ENCODE data around the gene COL13A1.

COL13A1 gene

GRCh38 chr10:69801434-69802315 is at the start of gene COL13A1:
TSS of gene COL13A1 (plus strand) at chr10:69801906. CDS start at chr10:69802424, 518 bp downstream.
- Mint-ChIP-seq H3K9me3 (peaks cover 2% of the 10 kb centered on the region), H3K27me3 (ENCODE audit: low read depth) (peaks cover 58% of the 10 kb centered on the region), H3K27ac (no peak within 1 kb of the TSS), H3K4me3 (no peak within 1 kb of the TSS), H3K36me3 (ENCODE audit: low read depth) (no peaks in the 10 kb centered on the region), H3K4me1 (ENCODE audit: low read depth) (peaks cover 4% of the 10 kb centered on the region)

GRCh38 chr10:69752479-69752878 is 49.2 kb upstream of the COL13A1 start:
- no peak overlapping the region for H3K4me3 Mint-ChIP-seq
- H3K27me3 Mint-ChIP-seq (ENCODE audit: low read depth) = peaks cover 33% of the 10 kb centered on the region
- H3K27ac Mint-ChIP-seq = no peak overlapping the region
- H3K4me1 Mint-ChIP-seq (ENCODE audit: low read depth) = peaks cover 1% of the 10 kb centered on the region
- H3K9me3 Mint-ChIP-seq = no peaks in the 10 kb centered on the region
- H3K36me3 Mint-ChIP-seq (ENCODE audit: low read depth) = no peaks in the 10 kb centered on the region

- H3K27ac Mint-ChIP-seq = no peak overlapping the region
- H3K9me3 Mint-ChIP-seq = no peaks in the 10 kb centered on the region
- no peaks in the 10 kb centered on the region for H3K36me3 Mint-ChIP-seq (ENCODE audit: low read depth)
- H3K27me3 Mint-ChIP-seq (ENCODE audit: low read depth) = peaks cover 13% of the 10 kb centered on the region
- peaks cover under 1% of the 10 kb centered on the region for H3K4me1 Mint-ChIP-seq (ENCODE audit: low read depth)
- H3K4me3 Mint-ChIP-seq = no peak overlapping the region
These were observed 45.4 kb upstream of the COL13A1 start for GRCh38 chr10:69756279-69756678.

GRCh38 chr10:69757206-69757552 is 44.5 kb upstream of the COL13A1 start:
- no peaks in the 10 kb centered on the region for H3K4me1 Mint-ChIP-seq (ENCODE audit: low read depth)

GRCh38 chr10:69757553-69758309 is 44.0 kb upstream of the COL13A1 start:
- Mint-ChIP-seq H3K4me1 (ENCODE audit: low read depth) (no peaks in the 10 kb centered on the region), H3K27ac (no peak overlapping the region), H3K36me3 (ENCODE audit: low read depth) (no peaks in the 10 kb centered on the region), H3K27me3 (ENCODE audit: low read depth) (peaks cover 3% of the 10 kb centered on the region), H3K4me3 (no peak overlapping the region), H3K9me3 (no peaks in the 10 kb centered on the region)

More at GRCh38 chr10:69757206-69757552, 44.5 kb upstream of the COL13A1 start:
- no peak overlapping the region for H3K4me3 Mint-ChIP-seq
- H3K9me3 Mint-ChIP-seq = no peaks in the 10 kb centered on the region
- no peaks in the 10 kb centered on the region for H3K36me3 Mint-ChIP-seq (ENCODE audit: low read depth)
- H3K27ac Mint-ChIP-seq = no peak overlapping the region
- H3K27me3 Mint-ChIP-seq (ENCODE audit: low read depth) = peaks cover 5% of the 10 kb centered on the region

- Mint-ChIP-seq H3K27ac (no peak overlapping the region), H3K4me1 (ENCODE audit: low read depth) (no peaks in the 10 kb centered on the region), H3K4me3 (no peak overlapping the region), H3K9me3 (no peaks in the 10 kb centered on the region), H3K27me3 (ENCODE audit: low read depth) (peaks cover 3% of the 10 kb centered on the region), H3K36me3 (ENCODE audit: low read depth) (no peaks in the 10 kb centered on the region)
These were observed 43.4 kb upstream of the COL13A1 start for GRCh38 chr10:69758310-69758728.

GRCh38 chr10:69759641-69760040 is 42.1 kb upstream of the COL13A1 start:
- Mint-ChIP-seq H3K4me3 (no peak overlapping the region), H3K9me3 (no peaks in the 10 kb centered on the region), H3K36me3 (ENCODE audit: low read depth) (no peaks in the 10 kb centered on the region), H3K4me1 (ENCODE audit: low read depth) (no peaks in the 10 kb centered on the region), H3K27me3 (ENCODE audit: low read depth) (no peaks in the 10 kb centered on the region), H3K27ac (no peak overlapping the region)

GRCh38 chr10:69760072-69760471 is 41.6 kb upstream of the COL13A1 start:
- H3K9me3 Mint-ChIP-seq = no peaks in the 10 kb centered on the region
- H3K4me1 Mint-ChIP-seq (ENCODE audit: low read depth) = no peaks in the 10 kb centered on the region
- H3K4me3 Mint-ChIP-seq = no peak overlapping the region
- H3K36me3 Mint-ChIP-seq (ENCODE audit: low read depth) = no peaks in the 10 kb centered on the region
- H3K27me3 Mint-ChIP-seq (ENCODE audit: low read depth) = no peaks in the 10 kb centered on the region
- no peak overlapping the region for H3K27ac Mint-ChIP-seq

- Mint-ChIP-seq H3K27ac (no peak overlapping the region), H3K9me3 (no peaks in the 10 kb centered on the region), H3K4me3 (no peak overlapping the region), H3K27me3 (ENCODE audit: low read depth) (no peaks in the 10 kb centered on the region), H3K36me3 (ENCODE audit: low read depth) (no peaks in the 10 kb centered on the region), H3K4me1 (ENCODE audit: low read depth) (no peaks in the 10 kb centered on the region)
These were observed 40.4 kb upstream of the COL13A1 start for GRCh38 chr10:69761320-69761719.

GRCh38 chr10:69766161-69766910 is 35.4 kb upstream of the COL13A1 start:
- Mint-ChIP-seq H3K27me3 (ENCODE audit: low read depth) (no peaks in the 10 kb centered on the region), H3K9me3 (no peaks in the 10 kb centered on the region), H3K4me1 (ENCODE audit: low read depth) (no peaks in the 10 kb centered on the region), H3K36me3 (ENCODE audit: low read depth) (no peaks in the 10 kb centered on the region), H3K27ac (no peak overlapping the region), H3K4me3 (no peak overlapping the region)

- no peak overlapping the region for H3K4me3 Mint-ChIP-seq
- H3K9me3 Mint-ChIP-seq = no peaks in the 10 kb centered on the region
- no peaks in the 10 kb centered on the region for H3K27me3 Mint-ChIP-seq (ENCODE audit: low read depth)
- no peak overlapping the region for H3K27ac Mint-ChIP-seq
- no peaks in the 10 kb centered on the region for H3K36me3 Mint-ChIP-seq (ENCODE audit: low read depth)
- no peaks in the 10 kb centered on the region for H3K4me1 Mint-ChIP-seq (ENCODE audit: low read depth)
These were observed 33.9 kb upstream of the COL13A1 start for GRCh38 chr10:69767793-69768192.

- Mint-ChIP-seq H3K4me1 (ENCODE audit: low read depth) (no peaks in the 10 kb centered on the region), H3K36me3 (ENCODE audit: low read depth) (no peaks in the 10 kb centered on the region), H3K9me3 (no peaks in the 10 kb centered on the region), H3K27me3 (ENCODE audit: low read depth) (no peaks in the 10 kb centered on the region), H3K4me3 (no peak overlapping the region), H3K27ac (no peak overlapping the region)
These were observed 33.3 kb upstream of the COL13A1 start for GRCh38 chr10:69768386-69768785.

GRCh38 chr10:69769395-69769992 is 32.2 kb upstream of the COL13A1 start:
- H3K27me3 Mint-ChIP-seq (ENCODE audit: low read depth) = no peaks in the 10 kb centered on the region
- H3K27ac Mint-ChIP-seq = no peak overlapping the region
- no peak overlapping the region for H3K4me3 Mint-ChIP-seq
- no peaks in the 10 kb centered on the region for H3K9me3 Mint-ChIP-seq
- H3K36me3 Mint-ChIP-seq (ENCODE audit: low read depth) = no peaks in the 10 kb centered on the region
- H3K4me1 Mint-ChIP-seq (ENCODE audit: low read depth) = no peaks in the 10 kb centered on the region

All from T-helper 1 cell treated with Interleukin-12 subunit alpha and Interleukin-12 subunit beta and Interleukin-4 antibody, amounts not matched to agents 30 μg/mL and 1 μg/mL, for 36 hours (primary cell).